IMR-90 (cell line): ENCODE results near the gene OR4S2. TPM values are rescaled to one million over a fixed set of nuclear protein-coding genes. Genes with fewer than 3 reads are reported as not detected.

Experiments used
- ATAC-seq: fragments of 200-7000 bp; cut with Tn5 transposase; 2 replicates; pipeline ENCODE4 v1.9.1; 2020; ENCODE audit warnings: low read depth, mild to moderate bottlenecking, moderate library complexity
- BruUV-seq: library from RNA; stranded (reverse); fragments of 400-500 nt; replicated peaks from 2 replicates; lab custom pipeline; 2021; lab: Mats Ljungman, UMichigan
- CTCF ChIA-PET: fragments of 300-600 bp; formaldehyde crosslinking; extraction: SDS; loops from one replicate; lab custom pipeline; 2021; ENCODE audit warnings: antibody characterized with exemption; lab: Yijun Ruan, JAX
- POLR2A ChIA-PET: fragments of 300-600 bp; sonication (Branson Sonifier 250); formaldehyde crosslinking; loops from one replicate; lab custom pipeline; 2022; ENCODE audit warnings: antibody characterized with exemption; ENCODE audit not compliant: unreplicated experiment; lab: Charles Lee
- DNase-seq: peaks from one replicate; pipeline ENCODE4 v3.0.0; 2013
- H2AFZ ChIP-seq: replicated peaks from 2 replicates; pipeline ENCODE3; 2013; ENCODE audit warnings: low read length, mild to moderate bottlenecking; ENCODE audit not compliant: poor library complexity
- H2AK5ac ChIP-seq: 2 replicates; pipeline ENCODE4 v1.6.1; 2013; ENCODE audit warnings: low read depth, low read length, inconsistent platforms
- H2AK9ac ChIP-seq: replicated peaks from 2 replicates; pipeline ENCODE3; 2013; ENCODE audit warnings: mild to moderate bottlenecking, low read depth, low read length, moderate library complexity; ENCODE audit not compliant: poor library complexity
- H2BK120ac ChIP-seq: 2 replicates; pipeline ENCODE4 v1.6.1; 2013; ENCODE audit warnings: low read depth, low read length, inconsistent platforms
- H2BK15ac ChIP-seq: 3 replicates; pipeline ENCODE4 v1.6.1; 2013; ENCODE audit warnings: low read depth, low read length, inconsistent platforms
- H2BK20ac ChIP-seq: 2 replicates; pipeline ENCODE4 v1.6.1; 2013; ENCODE audit warnings: low read depth, mild to moderate bottlenecking, inconsistent platforms, low read length, moderate library complexity
- H2BK5ac ChIP-seq: 2 replicates; pipeline ENCODE4 v1.6.1; 2013; ENCODE audit warnings: mild to moderate bottlenecking, low read depth, low read length, inconsistent platforms; ENCODE audit not compliant: poor library complexity, severe bottlenecking
- H3K14ac ChIP-seq: replicated peaks from 2 replicates; pipeline ENCODE4 v1.6.1; 2013; ENCODE audit warnings: low read depth, low read length, inconsistent platforms
- H3K18ac ChIP-seq: 2 replicates; pipeline ENCODE4 v1.6.1; 2013; ENCODE audit warnings: low read depth, low read length, control low read depth
- H3K23ac ChIP-seq: 2 replicates; pipeline ENCODE4 v1.6.1; 2013; ENCODE audit warnings: low read depth, low read length, inconsistent platforms
- H3K27ac ChIP-seq: 2 replicates; pipeline ENCODE4 v1.5.1; 2013; ENCODE audit warnings: mild to moderate bottlenecking, control low read depth, low read length; ENCODE audit not compliant: insufficient read depth
- H3K27me3 ChIP-seq: 2 replicates; pipeline ENCODE4 v1.6.1; 2013; ENCODE audit warnings: low read length; ENCODE audit not compliant: control insufficient read depth, insufficient read depth
- H3K36me3 ChIP-seq: 2 replicates; pipeline ENCODE4 v1.6.1; 2013; ENCODE audit warnings: low read length, mixed read lengths; ENCODE audit not compliant: control insufficient read depth, insufficient read depth
- H3K4ac ChIP-seq: 2 replicates; pipeline ENCODE4 v1.6.1; 2013; ENCODE audit warnings: low read depth, low read length, inconsistent platforms
- H3K4me1 ChIP-seq: 2 replicates; pipeline ENCODE4 v1.6.1; 2013; ENCODE audit warnings: low read length, mixed read lengths; ENCODE audit not compliant: control insufficient read depth, insufficient read depth
- H3K4me2 ChIP-seq: 2 replicates; pipeline ENCODE4 v1.6.1; 2013; ENCODE audit warnings: low read depth, mild to moderate bottlenecking, control low read depth, low read length, moderate library complexity
- H3K4me3 ChIP-seq: 2 replicates; pipeline ENCODE4 v1.5.1; 2013; ENCODE audit warnings: low read depth, mild to moderate bottlenecking, control low read depth, low read length, moderate library complexity; ENCODE audit not compliant: insufficient read depth
- H3K56ac ChIP-seq: 2 replicates; pipeline ENCODE4 v1.6.1; 2013; ENCODE audit warnings: low read length, inconsistent platforms; ENCODE audit not compliant: insufficient read depth; ENCODE audit errors: extremely low read depth
- H3K79me1 ChIP-seq, 2 experiments: 2 replicates each; pipeline ENCODE4 v1.6.1; 2013; ENCODE audit warnings: low read length in 2 of 2, inconsistent platforms in 1 of 2, low read depth in 1 of 2
- H3K9ac ChIP-seq: 2 replicates; pipeline ENCODE4 v1.6.1; 2013; ENCODE audit warnings: low read depth, low read length, control low read depth
- H3K9me1 ChIP-seq: 2 replicates; pipeline ENCODE4 v1.6.1; 2013; ENCODE audit warnings: low read length, inconsistent platforms; ENCODE audit not compliant: insufficient read depth
- H3K9me3 ChIP-seq: 2 replicates; pipeline ENCODE4 v1.6.1; 2013; ENCODE audit warnings: low read length; ENCODE audit not compliant: control insufficient read depth, insufficient read depth
- H4K20me1 ChIP-seq: 2 replicates; pipeline ENCODE4 v1.6.1; 2013; ENCODE audit warnings: low read length, inconsistent platforms; ENCODE audit not compliant: insufficient read depth
- H4K5ac ChIP-seq: 2 replicates; pipeline ENCODE4 v1.6.1; 2013; ENCODE audit warnings: mild to moderate bottlenecking, low read depth, low read length, control low read depth
- H4K8ac ChIP-seq, 2 experiments: 2 replicates each; pipeline ENCODE4 v1.6.1; 2013; ENCODE audit warnings: low read depth in 2 of 2, low read length in 2 of 2, control low read depth in 1 of 2, inconsistent platforms in 1 of 2
- H4K91ac ChIP-seq: 2 replicates; pipeline ENCODE4 v1.6.1; 2013; ENCODE audit warnings: low read depth, low read length, inconsistent platforms; ENCODE audit not compliant: insufficient read depth
- CEBPB ChIP-seq: IDR thresholded peaks from 2 replicates; pipeline ENCODE4 v1.6.1; 2012; ENCODE audit warnings: low read depth, low read length, improper control_type of control experiment
- MAFK ChIP-seq: IDR thresholded peaks from 2 replicates; pipeline ENCODE4 v1.6.1; 2012; ENCODE audit warnings: low read depth, low read length, improper control_type of control experiment
- WGBS, 2 experiments: methylation state at CpG; one replicate each; pipeline versions ENCODE4 v1.1.5 to v1.1.7; 2013; ENCODE audit warnings: missing lambda C conversion rate in 2 of 2; ENCODE audit not compliant: insufficient read length in 1 of 2; ENCODE audit errors: extremely low coverage in 2 of 2; 5-methylcytosine and 5-hydroxymethylcytosine counted together
- dilution Hi-C: fragments of 300-500 bp; cut with HindIII; formaldehyde crosslinking; loops from one replicate; pipeline ENCODE4 v1.14.3; 2018; ENCODE audit warnings: low sequenced_read_pairs; ENCODE audit not compliant: unreplicated experiment
- in situ Hi-C: fragments of 300-500 bp; cut with MboI; formaldehyde crosslinking; loops from 3 replicates; pipeline ENCODE4 v1.14.3; 2019; ENCODE audit warnings: low sequenced_read_pairs, inconsistent platforms, mixed read lengths
- intact Hi-C: fragments of 100-400 bp; cut with micrococcal nuclease; formaldehyde crosslinking; loops from 2 replicates; pipeline ENCODE4 v1.10.0; 2022
- polyA plus RNA-seq, 3 experiments: library from polyadenylated mRNA; depleted of rRNA; stranded (reverse); fragments of >200 nt; gene quantifications; 2 replicates each; pipeline ENCODE4 v1.2.3, GENCODE V29; 2012; ENCODE audit warnings: low replicate concordance in 1 of 3
- total RNA-seq: library from RNA; depleted of rRNA; stranded (reverse); fragments of >200 nt; gene quantifications from 2 replicates; pipeline ENCODE4 v1.2.3, GENCODE V29; 2012

OR4S2 gene
- total and polyA plus RNA-seq, 2 of the 4 experiments (the other 2 are of a cell fraction): not detected

DNA sequence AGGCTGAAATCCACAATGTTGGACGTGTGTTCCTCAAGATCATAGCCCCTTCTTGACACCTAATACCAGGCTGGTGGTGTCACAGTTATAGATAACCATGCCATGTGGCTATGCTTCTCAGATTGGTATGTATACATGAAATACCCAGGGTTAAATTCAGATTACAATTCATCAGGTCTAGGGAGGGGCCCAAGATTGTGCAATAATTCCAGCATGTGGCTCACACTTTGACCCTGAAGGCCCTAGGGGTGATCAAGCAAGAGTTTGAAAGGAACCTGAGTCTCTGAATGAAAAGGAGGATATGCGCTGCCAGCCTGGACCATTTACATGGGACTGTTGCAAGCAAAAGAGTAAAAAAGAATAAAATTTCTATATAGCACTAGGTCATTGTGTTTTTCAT lies 21.2 kb downstream of the OR4S2 start:
- Histone ChIP-seq H3K23ac (no peak overlapping the region), H4K91ac (no peak overlapping the region), H2AK9ac (no peak overlapping the region), H3K56ac (no peak overlapping the region), H3K9me1 (no peaks in the 10 kb centered on the region), H3K4ac (no peak overlapping the region), H3K18ac (no peak overlapping the region), H3K79me1 (no peaks in the 10 kb centered on the region), H4K20me1 (no peaks in the 10 kb centered on the region), H2BK5ac (no peak overlapping the region), H2BK20ac (no peak overlapping the region), H3K4me3 (no peak overlapping the region), H2BK15ac (no peak overlapping the region), H3K27me3 (no peaks in the 10 kb centered on the region), H3K9ac (no peak overlapping the region), H4K5ac (no peak overlapping the region), H2AFZ (no peak overlapping the region), H3K36me3 (no peaks in the 10 kb centered on the region), H3K9me3 (peaks cover 10% of the 10 kb centered on the region), H4K8ac (no peak overlapping the region), H2AK5ac (no peak overlapping the region), H3K14ac (no peak overlapping the region), H3K4me2 (no peak overlapping the region), H2BK120ac (no peak overlapping the region), H3K4me1 (no peaks in the 10 kb centered on the region), H3K27ac (no peak overlapping the region)
- intact Hi-C loops: loop anchor here (10.0 kb wide), 1 partner anchor 65 kb away; no protein-coding TSS in a partner anchor
- peak; percentile 60; the same call in 1 of the 2 replicates for TF ChIP-seq CEBPB
- no peak for TF ChIP-seq MAFK
- ChIA-PET CTCF (interaction anchor here (0.7 kb wide), 1 partner anchor 25 kb away, joined by 3 read pairs; no protein-coding TSS in a partner anchor), POLR2A (no interaction called here)
- in situ Hi-C loops: no loop called here
- ATAC-seq (no peak), DNase-seq (no peak)
- no CpG with 5 or more reads among the region's 2 CpGs for WGBS, 2 experiments
- dilution Hi-C loops: no loop called here
- no TSS peak for BruUV-seq
